Skin of body (tissue), 2 donors: ENCODE data around the gene ZNF23. TPM values are rescaled to one million over a fixed set of nuclear protein-coding genes. Genes with fewer than 3 reads are reported as not detected.
"Not testable (repeated sequence)": the region's sequence is repeated elsewhere in the genome, so short reads cannot be mapped to it uniquely, and the experiment has no call there.

Source experiments
- DNase-seq: peaks from one replicate; lab custom pipeline; 2025; lab: John Stamatoyannopoulos, UW
- total RNA-seq: library from RNA; depleted of rRNA; stranded (reverse); fragments of >200 nt; gene quantifications from one replicate; pipeline ENCODE4 v1.2.3, GENCODE V29; 2014

ZNF23 gene
- total RNA-seq: 7.3 TPM

GRCh38 chr16:71461686-71462648, at the start of gene ZNF23:
TSS of gene ZNF23 (minus strand) at chr16:71462247. CDS start at chr16:71456796, 5,451 bp downstream.
- peak; percentile 63 for DNase-seq

GRCh38 chr16:71507061-71507460, 45.0 kb upstream of the ZNF23 start:
- no peak for DNase-seq

GRCh38 chr16:71504901-71505300, 42.9 kb upstream of the ZNF23 start:
- DNase-seq: no peak

- not testable (repeated sequence) for DNase-seq
Observed at GRCh38 chr16:71504051-71504450, 42.0 kb upstream of the ZNF23 start.

GRCh38 chr16:71501547-71501946, 39.5 kb upstream of the ZNF23 start:
- no peak for DNase-seq

- DNase-seq: no peak
Observed at GRCh38 chr16:71500964-71501363, 38.9 kb upstream of the ZNF23 start.

- DNase-seq: peak; percentile 42
Observed at GRCh38 chr16:71499775-71500364, 37.8 kb upstream of the ZNF23 start.

GRCh38 chr16:71498031-71498430, 36.0 kb upstream of the ZNF23 start:
- no peak for DNase-seq

- DNase-seq: no peak
Observed at GRCh38 chr16:71493213-71493612, 31.2 kb upstream of the ZNF23 start.

GRCh38 chr16:71492786-71493185, 30.7 kb upstream of the ZNF23 start:
- DNase-seq: no peak

- DNase-seq: no peak
Observed at GRCh38 chr16:71491054-71491453, 29.0 kb upstream of the ZNF23 start.

GRCh38 chr16:71490361-71490760, 28.3 kb upstream of the ZNF23 start:
- DNase-seq: no peak

GRCh38 chr16:71489122-71489521, 27.1 kb upstream of the ZNF23 start, which contains the start of gene ZNF19:
TSS of gene ZNF19 (minus strand) at chr16:71489324. CDS start at chr16:71482114, 7,210 bp downstream.
- DNase-seq: no peak

GRCh38 chr16:71484006-71484893, 22.2 kb upstream of the ZNF23 start:
- peak; percentile 95 for DNase-seq

- no peak for DNase-seq
Observed at GRCh38 chr16:71482569-71482968, 20.5 kb upstream of the ZNF23 start.

GRCh38 chr16:71480956-71481355, 18.9 kb upstream of the ZNF23 start:
- no peak for DNase-seq

- DNase-seq: no peak
Observed at GRCh38 chr16:71479420-71479819, 17.4 kb upstream of the ZNF23 start.

GRCh38 chr16:71476457-71477124, 14.5 kb upstream of the ZNF23 start:
- no peak for DNase-seq

- no peak for DNase-seq
Observed at GRCh38 chr16:71474864-71475263, 12.8 kb upstream of the ZNF23 start.

GRCh38 chr16:71473891-71474290, 11.8 kb upstream of the ZNF23 start:
- DNase-seq: no peak

- DNase-seq: no peak
Observed at GRCh38 chr16:71472931-71473330, 10.9 kb upstream of the ZNF23 start.
